Activated T-helper 17 cell treated with anti-CD3 and anti-CD28 coated beads, Interleukin-2, amount 50 U/mL, for 72 hours (primary cell): Measurements from ENCODE around the gene OGFOD3. TPM values are rescaled to one million over a fixed set of nuclear protein-coding genes. Genes with fewer than 3 reads are reported as not detected.

Experiments used
- ATAC-seq: fragments of 150-1000 bp; cut with Tn5 transposase; replicated peaks from 2 replicates; pipeline ENCODE4 v1.10.0; 2021; ENCODE audit warnings: mild to moderate bottlenecking, moderate library complexity
- H3K27ac Mint-ChIP-seq: one replicate; pipeline ENCODE4 v1.8.0; 2022; ENCODE audit warnings: mixed read lengths
- H3K27me3 Mint-ChIP-seq: one replicate; pipeline ENCODE4 v1.8.0; 2022; ENCODE audit warnings: mixed read lengths
- H3K36me3 Mint-ChIP-seq: one replicate; pipeline ENCODE4 v1.8.0; 2022; ENCODE audit warnings: low read depth, mild to moderate bottlenecking, mixed read lengths
- H3K4me1 Mint-ChIP-seq: one replicate; pipeline ENCODE4 v1.8.0; 2022; ENCODE audit warnings: mixed read lengths
- H3K4me3 Mint-ChIP-seq: one replicate; pipeline ENCODE4 v1.8.0; 2022; ENCODE audit warnings: mild to moderate bottlenecking, mixed read lengths
- H3K9me3 Mint-ChIP-seq: one replicate; pipeline ENCODE4 v1.8.0; 2022; ENCODE audit warnings: mixed read lengths
- total RNA-seq, 2 donors: library from RNA; stranded (reverse); gene quantifications; one replicate each; pipeline ENCODE4 v1.2.3, GENCODE V29; 2022

The OGFOD3 gene
- total RNA-seq, 2 donors from 2014 or later, result 16.2 to 20.7 TPM

GRCh38 chr17:82441691-82442487, 23.5 kb upstream of the OGFOD3 start:
- ATAC-seq, result peak; percentile 9
- Mint-ChIP-seq H3K4me1 (no peaks in the 10 kb centered on the region), H3K4me3 (no peak overlapping the region), H3K36me3 (peaks cover 27% of the 10 kb centered on the region), H3K9me3 (no peaks in the 10 kb centered on the region), H3K27ac (no peak overlapping the region), H3K27me3 (no peaks in the 10 kb centered on the region)

GRCh38 chr17:82440991-82441627, 22.7 kb upstream of the OGFOD3 start:
- Mint-ChIP-seq H3K27me3 (no peaks in the 10 kb centered on the region), H3K27ac (no peak overlapping the region), H3K4me3 (no peak overlapping the region), H3K4me1 (no peaks in the 10 kb centered on the region), H3K9me3 (no peaks in the 10 kb centered on the region), H3K36me3 (peaks cover 19% of the 10 kb centered on the region)
- no peak for ATAC-seq

- H3K27ac Mint-ChIP-seq, result peak overlapping the region; percentile 36
- H3K9me3 Mint-ChIP-seq, result no peaks in the 10 kb centered on the region
- H3K27me3 Mint-ChIP-seq, result no peaks in the 10 kb centered on the region
- no peak overlapping the region for H3K4me3 Mint-ChIP-seq
- ATAC-seq, result no peak
- peaks cover 15% of the 10 kb centered on the region for H3K36me3 Mint-ChIP-seq
- H3K4me1 Mint-ChIP-seq, result no peaks in the 10 kb centered on the region
Observed at GRCh38 chr17:82440469-82440981, 22.1 kb upstream of the OGFOD3 start.

DNA sequence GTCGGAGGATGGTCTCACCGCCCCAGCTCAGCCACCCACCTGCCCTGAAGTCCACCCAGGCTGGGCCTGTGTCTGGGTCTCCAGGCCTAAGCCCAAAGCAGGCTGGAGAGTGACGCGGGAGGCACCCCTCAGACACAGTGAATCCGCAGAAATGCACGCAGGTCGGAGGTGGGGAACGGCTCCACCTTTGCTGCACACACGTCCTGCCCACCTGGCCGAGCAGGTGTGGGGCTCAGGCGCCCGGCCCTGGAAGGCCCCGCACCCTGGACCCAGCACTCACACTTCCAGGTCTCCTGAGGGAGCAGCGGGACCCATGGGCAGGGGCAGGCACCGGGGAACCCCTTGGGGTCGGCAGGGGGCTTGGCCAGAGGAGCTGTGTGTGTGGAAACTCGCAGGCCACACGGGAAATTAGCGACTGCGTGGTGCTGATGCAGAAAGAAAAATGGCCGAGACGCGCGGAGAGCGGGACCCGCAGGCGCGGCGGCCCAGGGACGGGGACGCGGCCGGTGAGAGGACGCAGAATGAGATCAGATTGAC, 21.5 kb upstream of the OGFOD3 start:
- Mint-ChIP-seq H3K27ac (no peak overlapping the region), H3K4me3 (no peak overlapping the region), H3K36me3 (peaks cover 15% of the 10 kb centered on the region), H3K27me3 (no peaks in the 10 kb centered on the region), H3K4me1 (no peaks in the 10 kb centered on the region), H3K9me3 (no peaks in the 10 kb centered on the region)
- ATAC-seq, result no peak

- ATAC-seq, result no peak
- peaks cover 15% of the 10 kb centered on the region for H3K36me3 Mint-ChIP-seq
Observed at GRCh38 chr17:82439194-82439828, 20.9 kb upstream of the OGFOD3 start.

DNA sequence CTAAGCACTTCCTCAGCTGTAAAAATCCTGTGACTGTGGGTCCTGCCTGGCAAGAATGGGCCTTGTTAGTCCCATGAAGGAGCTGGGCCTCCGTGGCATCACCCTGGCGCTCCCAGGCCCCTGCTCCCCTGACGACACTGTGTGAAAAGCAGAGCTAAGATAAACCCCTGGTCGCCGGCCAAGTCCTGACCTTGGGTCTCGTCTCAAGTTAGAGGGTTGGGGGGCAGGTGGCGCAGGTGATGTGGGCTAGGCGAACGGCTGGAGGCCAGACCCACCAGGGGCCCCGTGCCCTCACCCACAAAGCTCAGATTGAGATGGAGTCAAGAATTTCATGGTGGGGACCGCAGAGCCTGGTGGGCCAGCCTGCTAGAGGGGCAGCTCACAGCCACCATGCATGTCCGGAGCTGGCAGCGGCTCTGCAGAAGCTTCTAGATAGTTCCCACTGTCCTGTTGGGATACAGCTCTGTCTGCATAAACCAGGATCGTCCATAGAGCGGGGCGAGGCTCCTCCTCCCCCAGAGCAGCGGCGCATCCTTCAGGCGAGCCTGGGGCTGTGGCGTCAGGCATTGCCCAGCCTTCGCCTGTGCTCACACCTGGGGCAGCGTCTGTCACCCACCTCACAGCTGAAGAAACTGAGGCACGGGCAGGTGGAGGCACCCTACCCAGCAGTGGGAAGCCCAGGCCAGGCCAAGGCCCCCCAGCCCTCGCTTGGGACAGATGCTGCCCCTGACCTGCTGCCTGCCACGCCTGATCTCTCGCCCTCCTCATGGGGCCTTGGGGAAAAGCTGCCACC, 20.2 kb upstream of the OGFOD3 start:
- Mint-ChIP-seq H3K27ac (no peak overlapping the region), H3K4me1 (peaks cover 4% of the 10 kb centered on the region), H3K27me3 (no peaks in the 10 kb centered on the region), H3K9me3 (no peaks in the 10 kb centered on the region), H3K4me3 (no peak overlapping the region), H3K36me3 (peaks cover 15% of the 10 kb centered on the region)
- ATAC-seq, result no peak

More at GRCh38 chr17:82439194-82439828, 20.9 kb upstream of the OGFOD3 start:
- H3K27me3 Mint-ChIP-seq, result no peaks in the 10 kb centered on the region
- H3K4me1 Mint-ChIP-seq, result no peaks in the 10 kb centered on the region
- no peaks in the 10 kb centered on the region for H3K9me3 Mint-ChIP-seq
- no peak overlapping the region for H3K4me3 Mint-ChIP-seq
- no peak overlapping the region for H3K27ac Mint-ChIP-seq

- Mint-ChIP-seq H3K36me3 (peaks cover 3% of the 10 kb centered on the region), H3K4me1 (peaks cover 4% of the 10 kb centered on the region), H3K9me3 (no peaks in the 10 kb centered on the region), H3K27ac (no peak overlapping the region), H3K4me3 (no peak overlapping the region), H3K27me3 (no peaks in the 10 kb centered on the region)
- ATAC-seq, result no peak
Observed at GRCh38 chr17:82437325-82437668, 18.9 kb upstream of the OGFOD3 start.

DNA sequence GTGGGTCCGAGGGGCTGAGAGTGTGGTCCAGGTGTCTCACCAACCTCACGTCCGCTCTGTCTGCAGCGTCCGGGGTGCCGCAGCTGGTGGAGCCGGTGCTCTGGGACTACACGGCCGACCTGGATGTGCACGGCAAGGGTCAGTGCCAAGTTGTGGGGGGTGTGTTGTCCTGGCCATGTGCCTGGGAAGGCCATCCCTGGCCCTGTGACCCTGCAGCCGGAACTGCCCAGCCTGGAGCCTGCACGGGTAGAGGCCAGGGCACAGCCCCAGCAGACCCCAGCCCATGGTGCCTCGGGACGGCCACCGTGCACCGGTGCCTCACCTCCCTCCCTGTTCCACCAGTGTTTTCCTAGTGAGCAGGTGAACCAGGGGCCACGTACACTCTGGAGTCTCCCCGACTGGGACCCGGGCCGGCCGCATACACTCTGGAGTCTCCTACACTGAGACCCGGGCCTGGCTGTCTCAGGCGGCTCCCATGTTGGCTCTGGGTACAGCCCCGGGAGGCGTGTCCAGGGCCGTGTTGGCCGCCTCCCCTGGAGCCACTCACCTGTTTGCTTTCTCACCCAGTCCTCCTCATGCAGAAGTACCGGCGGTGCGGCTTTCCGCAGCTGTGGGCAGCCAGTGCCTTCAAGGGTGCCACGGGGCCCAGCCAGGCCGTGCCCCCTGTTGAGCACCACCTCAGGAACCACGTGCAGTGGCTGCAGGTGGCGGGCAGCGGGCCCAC, 18.4 kb upstream of the OGFOD3 start:
- no peak for ATAC-seq
- H3K27me3 Mint-ChIP-seq, result no peaks in the 10 kb centered on the region
- H3K9me3 Mint-ChIP-seq, result no peaks in the 10 kb centered on the region
- no peak overlapping the region for H3K4me3 Mint-ChIP-seq
- H3K27ac Mint-ChIP-seq, result no peak overlapping the region
- H3K4me1 Mint-ChIP-seq, result peaks cover 4% of the 10 kb centered on the region
- H3K36me3 Mint-ChIP-seq, result no peaks in the 10 kb centered on the region

DNA sequence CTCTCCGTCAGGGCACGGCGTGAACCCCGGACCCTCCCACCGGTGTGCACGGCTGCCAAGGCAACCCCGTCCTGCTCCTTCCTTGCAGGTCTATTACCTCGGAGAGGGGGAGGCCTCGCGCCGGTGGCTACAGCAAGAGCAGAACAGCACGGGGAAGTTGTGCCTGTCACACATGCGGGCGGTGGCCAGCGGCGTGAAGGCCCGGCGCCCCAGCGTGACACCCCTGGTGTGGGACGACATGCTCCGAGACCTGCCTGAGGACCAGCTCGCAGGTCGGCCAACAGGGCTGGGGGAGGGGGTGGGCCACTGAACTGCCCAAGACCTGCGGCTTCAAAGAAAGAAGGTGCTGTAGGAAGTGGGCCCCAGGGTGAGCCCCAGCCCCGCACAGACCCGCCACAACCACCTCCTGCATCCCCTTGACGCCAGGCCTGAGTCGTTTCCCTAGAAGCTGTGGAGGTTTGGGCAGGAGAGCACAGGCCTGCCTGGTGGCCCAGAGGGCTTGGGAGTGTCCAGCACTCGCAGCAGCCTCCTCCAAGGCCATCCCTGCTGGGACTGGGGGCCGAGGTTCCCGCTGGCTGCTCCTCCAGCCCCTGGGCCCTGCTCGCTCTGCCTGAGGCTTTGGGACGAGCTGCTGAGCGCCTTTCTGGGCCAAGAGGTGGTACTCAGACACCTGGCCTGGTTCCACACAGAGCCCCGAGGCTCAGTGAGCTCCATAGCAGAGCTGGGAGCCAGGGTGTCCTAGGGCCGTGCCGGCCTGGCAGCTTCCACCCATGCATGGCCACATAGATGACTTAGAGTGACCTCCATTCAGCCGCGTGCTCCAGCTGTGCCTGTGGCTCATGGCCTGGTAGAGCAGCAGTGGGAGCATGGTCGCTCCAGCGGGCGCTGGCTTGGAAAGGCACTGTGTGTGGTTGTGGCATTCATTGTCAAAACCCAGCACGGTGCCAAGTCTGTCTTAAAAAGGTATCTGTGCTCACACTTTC, 17.5 kb upstream of the OGFOD3 start:
- H3K27me3 Mint-ChIP-seq, result no peaks in the 10 kb centered on the region
- ATAC-seq, result no peak
- no peak overlapping the region for H3K27ac Mint-ChIP-seq
- H3K4me1 Mint-ChIP-seq, result peaks cover 4% of the 10 kb centered on the region
- H3K36me3 Mint-ChIP-seq, result no peaks in the 10 kb centered on the region
- H3K9me3 Mint-ChIP-seq, result no peaks in the 10 kb centered on the region
- no peak overlapping the region for H3K4me3 Mint-ChIP-seq

DNA sequence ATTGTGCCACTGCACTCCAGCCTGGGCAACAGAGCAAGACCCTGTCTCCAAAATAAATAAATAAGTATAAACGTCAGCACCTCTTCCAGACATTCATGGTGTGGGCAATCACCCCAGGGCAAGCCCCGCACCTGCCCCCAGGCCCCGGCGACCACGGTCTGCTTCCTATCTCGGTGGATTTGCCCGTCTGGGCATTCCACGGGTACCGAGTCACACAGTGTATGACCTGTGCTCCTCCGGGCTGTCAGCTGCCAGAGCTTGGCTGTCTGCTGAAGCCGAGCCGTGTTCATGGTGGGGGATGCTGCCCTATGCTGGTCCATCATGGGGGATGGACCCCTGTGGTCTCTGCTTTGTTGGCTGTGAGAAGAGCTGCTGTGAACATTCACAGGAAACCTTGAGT, 16.7 kb upstream of the OGFOD3 start:
- no peak overlapping the region for H3K4me3 Mint-ChIP-seq
- ATAC-seq, result no peak
- peaks cover 6% of the 10 kb centered on the region for H3K4me1 Mint-ChIP-seq
- H3K36me3 Mint-ChIP-seq, result no peaks in the 10 kb centered on the region
- H3K27ac Mint-ChIP-seq, result no peak overlapping the region
- no peaks in the 10 kb centered on the region for H3K27me3 Mint-ChIP-seq
- H3K9me3 Mint-ChIP-seq, result no peaks in the 10 kb centered on the region

- no peaks in the 10 kb centered on the region for H3K36me3 Mint-ChIP-seq
- ATAC-seq, result peak; percentile 69
- no peaks in the 10 kb centered on the region for H3K27me3 Mint-ChIP-seq
- no peak overlapping the region for H3K27ac Mint-ChIP-seq
- no peaks in the 10 kb centered on the region for H3K9me3 Mint-ChIP-seq
- H3K4me3 Mint-ChIP-seq, result no peak overlapping the region
- H3K4me1 Mint-ChIP-seq, result peaks cover 14% of the 10 kb centered on the region
Observed at GRCh38 chr17:82434216-82434565, 15.8 kb upstream of the OGFOD3 start.

GRCh38 chr17:82433560-82434215, 15.3 kb upstream of the OGFOD3 start:
- H3K27me3 Mint-ChIP-seq, result no peaks in the 10 kb centered on the region
- no peak overlapping the region for H3K27ac Mint-ChIP-seq
- H3K9me3 Mint-ChIP-seq, result no peaks in the 10 kb centered on the region
- no peak overlapping the region for H3K4me3 Mint-ChIP-seq
- ATAC-seq, result no peak
- H3K4me1 Mint-ChIP-seq, result peaks cover 14% of the 10 kb centered on the region
- H3K36me3 Mint-ChIP-seq, result no peaks in the 10 kb centered on the region
